HepG2 (cell line): Measurements from ENCODE around the gene SIRT5. TPM values are rescaled to one million over a fixed set of nuclear protein-coding genes. Genes with fewer than 3 reads are reported as not detected.

Source experiments
- ATAC-seq: fragments of 200-7000 bp; cut with Tn5 transposase; 3 replicates; pipeline ENCODE4 v1.9.1; 2020; ENCODE audit warnings: mild to moderate bottlenecking, moderate library complexity
- Bru-seq: library from RNA; stranded (reverse); fragments of 400-500 nt; gene quantifications from one replicate; lab custom pipeline; 2021; lab: Mats Ljungman, UMichigan
- BruChase-seq, 2 experiments: library from RNA; stranded (reverse); fragments of 400-500 nt; gene quantifications; one replicate each; lab custom pipeline; 2021; lab: Mats Ljungman, UMichigan
- BruUV-seq: library from RNA; stranded (reverse); fragments of 400-500 nt; replicated peaks from 2 replicates; lab custom pipeline; 2021; lab: Mats Ljungman, UMichigan
- CTCF ChIA-PET: fragments of 300-600 bp; formaldehyde crosslinking; extraction: SDS; loops from one replicate; lab custom pipeline; 2021; ENCODE audit warnings: low total read pairs, inconsistent platforms, low intra/inter-chr PET ratio; lab: Yijun Ruan, JAX
- POLR2A ChIA-PET: fragments of 350-600 bp; sonication (Branson Sonifier 250); formaldehyde crosslinking; loops from one replicate; lab custom pipeline; 2020; ENCODE audit warnings: antibody characterized with exemption, inconsistent platforms; lab: Yijun Ruan, JAX
- DNase-seq: peaks from one replicate; pipeline ENCODE4 v3.0.0-alpha.2; 2015; ENCODE audit warnings: low spot score
- FAIRE-seq: peaks from 3 replicates; lab custom pipeline; 2011; peaks lifted over from hg19 to GRCh38; lab: Jason Lieb, UNC
- H2AFZ ChIP-seq: one replicate; pipeline ENCODE4 v1.6.1; 2011; ENCODE audit warnings: low read length, inconsistent platforms
- H3K27ac ChIP-seq: fragments of 300-600 bp; 3 replicates; pipeline ENCODE4 v1.8.0; 2011; ENCODE audit warnings: mixed run types, mild to moderate bottlenecking, mixed read lengths, low read length, inconsistent platforms; ENCODE audit not compliant: insufficient read depth; ENCODE audit errors: extremely low read length
- H3K27me3 ChIP-seq, 2 experiments: fragments of 200-600 bp in 1 of 2; 2 replicates in 1 of 2; 3 replicates in 1 of 2; pipeline versions ENCODE4 v1.6.0 to v1.8.0; 2011; ENCODE audit warnings: low read length in 2 of 2, mild to moderate bottlenecking in 2 of 2, moderate library complexity in 2 of 2, inconsistent platforms in 1 of 2; ENCODE audit not compliant: insufficient read depth in 2 of 2, control insufficient read depth in 1 of 2
- H3K36me3 ChIP-seq, 2 experiments: fragments of 200-600 bp in 1 of 2; replicated peaks in 1 of 2; 2 replicates in 1 of 2; 3 replicates in 1 of 2; pipeline versions ENCODE4 v1.5.1 to v1.8.0; 2011; ENCODE audit warnings: low read length in 2 of 2, inconsistent platforms in 1 of 2; ENCODE audit not compliant: insufficient read depth in 2 of 2, control insufficient read depth in 1 of 2
- H3K4me1 ChIP-seq: 2 replicates; pipeline ENCODE4 v1.5.1; 2012; ENCODE audit warnings: low read length, inconsistent platforms; ENCODE audit not compliant: insufficient read depth
- H3K4me2 ChIP-seq: 2 replicates; pipeline ENCODE4 v1.6.0; 2011; ENCODE audit warnings: low read depth, low read length, inconsistent platforms
- H3K4me3 ChIP-seq, 3 experiments: fragments of 200-600 bp in 1 of 3; sonication (generic), shearing (Covaris generic) in 1 of 3; replicated peaks in 1 of 3; 2 replicates each; pipeline ENCODE4 v1.5.1; 2011 to 2016; ENCODE audit warnings: low read length in 3 of 3, inconsistent platforms in 2 of 3, low read depth in 2 of 3, mild to moderate bottlenecking in 2 of 3, control low read depth in 1 of 3, mixed read lengths in 1 of 3; ENCODE audit not compliant: insufficient read depth in 1 of 3
- H3K79me2 ChIP-seq: one replicate; pipeline ENCODE4 v1.6.1; 2011; ENCODE audit warnings: low read length, inconsistent platforms; ENCODE audit not compliant: insufficient read depth
- H3K9ac ChIP-seq: 2 replicates; pipeline ENCODE4 v1.6.0; 2011; ENCODE audit warnings: mild to moderate bottlenecking, low read depth, low read length, inconsistent platforms; ENCODE audit not compliant: insufficient read depth
- H3K9me3 ChIP-seq: 2 replicates; pipeline ENCODE4 v1.5.1; 2012; ENCODE audit warnings: mild to moderate bottlenecking, low read length
- H4K20me1 ChIP-seq: 2 replicates; pipeline ENCODE4 v1.6.0; 2011; ENCODE audit warnings: inconsistent platforms, mild to moderate bottlenecking, low read length, moderate library complexity; ENCODE audit not compliant: insufficient read depth
- BRD4 ChIP-seq: sonication (generic); formaldehyde crosslinking; IDR thresholded peaks from 2 replicates; pipeline ENCODE4 v1.4.0; 2020; ENCODE audit warnings: missing genetic modification reagents
- DNMT1 ChIP-seq: sonication (generic); formaldehyde crosslinking; IDR thresholded peaks from 2 replicates; pipeline ENCODE4 v1.5.1; 2020; ENCODE audit warnings: mild to moderate bottlenecking, missing genetic modification reagents
- FOXK2 ChIP-seq: fragments of 450-650 bp; IDR thresholded peaks from 2 replicates; pipeline ENCODE4 v1.6.1; 2016
- HNRNPK ChIP-seq: fragments of 200-400 bp; formaldehyde crosslinking; IDR thresholded peaks from 2 replicates; pipeline ENCODE4 v1.6.1; 2018; ENCODE audit warnings: low read length, low read depth, moderate library complexity, mild to moderate bottlenecking; ENCODE audit not compliant: poor library complexity, severe bottlenecking
- PRPF4 ChIP-seq: fragments of 200-400 bp; formaldehyde crosslinking; IDR thresholded peaks from 2 replicates; pipeline ENCODE4 v1.6.1; 2016; ENCODE audit warnings: low read length, low read depth; ENCODE audit not compliant: poor library complexity, severe bottlenecking
- SSRP1 ChIP-seq: IDR thresholded peaks from 2 replicates; pipeline ENCODE4 v1.6.1; 2016; ENCODE audit warnings: control low read depth
- TBP ChIP-seq: sonication (generic); formaldehyde crosslinking; IDR thresholded peaks from 2 replicates; pipeline ENCODE4 v1.5.0; 2020; ENCODE audit warnings: missing genetic modification reagents
- ZNF414 ChIP-seq: sonication (generic); formaldehyde crosslinking; IDR thresholded peaks from 2 replicates; pipeline ENCODE4 v1.5.0; 2020; ENCODE audit warnings: missing genetic modification reagents
- WGBS: methylation state at CpG from one replicate; pipeline ENCODE4 v1.1.6; 2017; ENCODE audit warnings: low lambda C conversion rate; 5-methylcytosine and 5-hydroxymethylcytosine counted together
- in situ Hi-C: cut with HindIII; loops from 2 replicates; pipeline ENCODE4 v1.10.0; 2017; ENCODE audit warnings: low pct_unique_long_range_greater_than_20kb; ENCODE audit not compliant: extremely low pct_ligation_motif_present
- intact Hi-C: fragments of 100-400 bp; cut with micrococcal nuclease; formaldehyde crosslinking; loops from one replicate; pipeline ENCODE4 v1.10.0; 2022; ENCODE audit not compliant: unreplicated experiment
- long read RNA-seq, 2 experiments: library from RNA in 1 of 2; library from polyadenylated mRNA in 1 of 2; stranded (forward) in 1 of 2; unstranded in 1 of 2; transcript quantifications; one replicate each; pipeline ENCODE4 v2.0.0, GENCODE V29; 2019 to 2022
- polyA minus RNA-seq, 3 experiments: library from RNA; depleted of rRNA, polyadenylated mRNA; stranded (reverse); fragments of >200 nt; gene quantifications; 2 replicates each; pipeline ENCODE4 v1.2.3, GENCODE V29; 2011; ENCODE audit warnings: low replicate concordance in 1 of 3
- polyA plus RNA-seq, 8 experiments: library from polyadenylated mRNA; depleted of rRNA in 3 of 8; stranded (reverse) in 7 of 8; unstranded in 1 of 8; fragments of >200 nt; fragmentation: Illumina TruSeq in 4 of 8; extraction: Trizol in 4 of 8; gene quantifications; 2 replicates each; pipeline versions ENCODE4 v1.2.1 to v1.2.3, GENCODE V29; 2011 to 2016; ENCODE audit warnings: low read depth in 4 of 8, missing spikeins in 1 of 8, mixed read lengths in 1 of 8; ENCODE audit not compliant: insufficient read depth in 1 of 8
- total RNA-seq, 5 experiments: library from RNA; depleted of rRNA; stranded (reverse); fragments of >200 nt; fragmentation: Illumina TruSeq; extraction: Trizol; gene quantifications; 2 replicates each; pipeline ENCODE4 v1.2.3, GENCODE V29; 2016; ENCODE audit warnings: low read depth in 1 of 5
- TF ChIP-seq, protein P1 (sequence below), 2 experiments: IDR thresholded peaks; 2 replicates each; pipeline ENCODE4 v1.6.1; 2011 to 2012; ENCODE audit warnings: low read length in 2 of 2, borderline replicate concordance in 1 of 2, low read depth in 1 of 2, mild to moderate bottlenecking in 1 of 2, moderate library complexity in 1 of 2

The SIRT5 gene
- total RNA-seq (2016; rRNA removed; fragmentation: Illumina TruSeq; extraction: Trizol) (16.6 and 21.8 TPM in 2 replicates), polyA plus RNA-seq (2011; rRNA removed) (13.4 and 14.1 TPM in 2 replicates), polyA minus RNA-seq (2011; rRNA and poly(A)+ RNA removed; ENCODE audit: low replicate concordance) (5.4 and 6.8 TPM in 2 replicates), Bru-seq, nascent RNA (percentile 70 among the genes with signal in this experiment), BruChase-seq, experiment 1, labeled RNA remaining after a 6-hour chase (percentile 67 among the genes with signal in this experiment), BruChase-seq, experiment 2, labeled RNA remaining after a 2-hour chase (percentile 68 among the genes with signal in this experiment)
- 21.9 and 28.4 TPM in 2 replicates for total RNA-seq (2016; cell fraction: cytosol; rRNA removed; fragmentation: Illumina TruSeq; extraction: Trizol; ENCODE audit: low read depth)
- 17.2 TPM in 2 replicates for total RNA-seq (2016; cell fraction: insoluble cytoplasmic fraction; rRNA removed; fragmentation: Illumina TruSeq; extraction: Trizol)
- total RNA-seq (2016; cell fraction: membrane; rRNA removed; fragmentation: Illumina TruSeq; extraction: Trizol), result 17.8 and 18.2 TPM in 2 replicates
- total RNA-seq (2016; cell fraction: nucleus; rRNA removed; fragmentation: Illumina TruSeq; extraction: Trizol), result 13.1 and 16.9 TPM in 2 replicates
- 8.8 and 9.0 TPM in 2 replicates for polyA plus RNA-seq (2011; cell fraction: cytosol; rRNA removed)
- polyA plus RNA-seq (2011; cell fraction: nucleus; rRNA removed), result 20.2 and 21.9 TPM in 2 replicates
- polyA plus RNA-seq (2012), result 10.3 and 16.7 TPM in 2 replicates
- 4.9 and 5.9 TPM in 2 replicates for polyA plus RNA-seq (2016; cell fraction: cytosol; fragmentation: Illumina TruSeq; extraction: Trizol; ENCODE audit: low read depth)
- 19.7 and 19.8 TPM in 2 replicates for polyA plus RNA-seq (2016; cell fraction: insoluble cytoplasmic fraction; fragmentation: Illumina TruSeq; extraction: Trizol; ENCODE audit: low read depth)
- polyA plus RNA-seq (2016; cell fraction: membrane; fragmentation: Illumina TruSeq; extraction: Trizol; ENCODE audit: low read depth), result 8.4 and 10.3 TPM in 2 replicates
- 27.2 and 27.6 TPM in 2 replicates for polyA plus RNA-seq (2016; cell fraction: nucleus; fragmentation: Illumina TruSeq; extraction: Trizol; ENCODE audit: insufficient read depth, low read depth)
- 6.1 and 6.7 TPM in 2 replicates for polyA minus RNA-seq (2011; cell fraction: cytosol; rRNA and poly(A)+ RNA removed)
- polyA minus RNA-seq (2011; cell fraction: nucleus; rRNA and poly(A)+ RNA removed), result 16.8 and 17.6 TPM in 2 replicates
- long read RNA-seq, experiment 1, partial matches to known transcripts, result 2 of 17 reads
- long read RNA-seq, experiment 1, other reads (novel, unspliced or antisense), result 14 of 17 reads
- long read RNA-seq, experiment 2, partial matches to known transcripts, result 18 of 33 reads
- long read RNA-seq, experiment 2, other reads (novel, unspliced or antisense), result 12 of 33 reads

GRCh38 chr6:13574571-13575376 lies at the start of gene SIRT5:
SIRT5 (plus strand) TSS chr6:13574601; CDS start chr6:13584111, 9,510 bp downstream.
- H2AFZ ChIP-seq, result no peak within 1 kb of the TSS
- intact Hi-C loops (loop anchor here (1.0 to 5.0 kb wide), 5 partner anchors 31 to 238 kb away; partner anchors contain the start of genes MCUR1 and NOL7), in situ Hi-C loops (loop anchor here (5.0 kb wide), 1 partner anchor 43 kb away; the partner anchor contains the start of gene NOL7)
- no peaks in the 10 kb centered on the region; a peak in 1 of 5 replicates for H3K36me3 ChIP-seq
- peaks cover 34% of the 10 kb centered on the region for H3K4me1 ChIP-seq
- peak within 1 kb of the TSS; percentile 87 to 94 (median 88) for H3K4me3 ChIP-seq
- no peaks in the 10 kb centered on the region for H4K20me1 ChIP-seq
- FAIRE-seq, result no peak
- H3K9me3 ChIP-seq, result no peaks in the 10 kb centered on the region
- peaks cover 25% of the 10 kb centered on the region for H3K79me2 ChIP-seq
- H3K9ac ChIP-seq, result peak within 1 kb of the TSS; percentile 98
- peak; percentile 89 for ATAC-seq
- ChIA-PET POLR2A (interaction anchor here (0.6 to 4.7 kb wide), 38 partner anchors 9 to 285 kb away, joined by 3 to 119 read pairs (median 4); partner anchors contain the start of genes GFOD1, MCUR1, NOL7 and RANBP9), CTCF (interaction anchor here (2.0 kb wide), 1 partner anchor 30 kb away, joined by 7 read pairs; no protein-coding TSS in a partner anchor)
- peak within 1 kb of the TSS; percentile 99 for H3K27ac ChIP-seq
- no peaks in the 10 kb centered on the region for H3K27me3 ChIP-seq
- under 1% methylated on average over 31 of the region's 52 CpGs for WGBS
- H3K4me2 ChIP-seq, result peak within 1 kb of the TSS; percentile 100
- BruUV-seq, result no TSS peak
- DNase-seq, result peak; percentile 94
- TF ChIP-seq, protein P1, sequence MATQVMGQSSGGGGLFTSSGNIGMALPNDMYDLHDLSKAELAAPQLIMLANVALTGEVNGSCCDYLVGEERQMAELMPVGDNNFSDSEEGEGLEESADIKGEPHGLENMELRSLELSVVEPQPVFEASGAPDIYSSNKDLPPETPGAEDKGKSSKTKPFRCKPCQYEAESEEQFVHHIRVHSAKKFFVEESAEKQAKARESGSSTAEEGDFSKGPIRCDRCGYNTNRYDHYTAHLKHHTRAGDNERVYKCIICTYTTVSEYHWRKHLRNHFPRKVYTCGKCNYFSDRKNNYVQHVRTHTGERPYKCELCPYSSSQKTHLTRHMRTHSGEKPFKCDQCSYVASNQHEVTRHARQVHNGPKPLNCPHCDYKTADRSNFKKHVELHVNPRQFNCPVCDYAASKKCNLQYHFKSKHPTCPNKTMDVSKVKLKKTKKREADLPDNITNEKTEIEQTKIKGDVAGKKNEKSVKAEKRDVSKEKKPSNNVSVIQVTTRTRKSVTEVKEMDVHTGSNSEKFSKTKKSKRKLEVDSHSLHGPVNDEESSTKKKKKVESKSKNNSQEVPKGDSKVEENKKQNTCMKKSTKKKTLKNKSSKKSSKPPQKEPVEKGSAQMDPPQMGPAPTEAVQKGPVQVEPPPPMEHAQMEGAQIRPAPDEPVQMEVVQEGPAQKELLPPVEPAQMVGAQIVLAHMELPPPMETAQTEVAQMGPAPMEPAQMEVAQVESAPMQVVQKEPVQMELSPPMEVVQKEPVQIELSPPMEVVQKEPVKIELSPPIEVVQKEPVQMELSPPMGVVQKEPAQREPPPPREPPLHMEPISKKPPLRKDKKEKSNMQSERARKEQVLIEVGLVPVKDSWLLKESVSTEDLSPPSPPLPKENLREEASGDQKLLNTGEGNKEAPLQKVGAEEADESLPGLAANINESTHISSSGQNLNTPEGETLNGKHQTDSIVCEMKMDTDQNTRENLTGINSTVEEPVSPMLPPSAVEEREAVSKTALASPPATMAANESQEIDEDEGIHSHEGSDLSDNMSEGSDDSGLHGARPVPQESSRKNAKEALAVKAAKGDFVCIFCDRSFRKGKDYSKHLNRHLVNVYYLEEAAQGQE (IDR thresholded peaks at IDR 0.05; ENCODE audit: borderline replicate concordance in 1 of 2, low read depth in 1 of 2, low read length in 2 of 2), result peak in 1 of 2 experiments; percentile 47; a peak in 1 of 4 replicates
- TF ChIP-seq BRD4 (CRISPR knock-in tag), result peak; percentile 90; the same call in 1 of the 2 replicates
- peak; percentile 72 for TF ChIP-seq HNRNPK
- TF ChIP-seq PRPF4, result no peak
- TF ChIP-seq SSRP1, result 0 out of 2 replicates have a peak, but pooled peaks have one; percentile 30
- peak; percentile 68; the same call in 1 of the 2 replicates for TF ChIP-seq ZNF414
- no peak for TF ChIP-seq FOXK2
- no peak for TF ChIP-seq TBP (CRISPR knock-in tag)
- peak; percentile 88 for TF ChIP-seq DNMT1 (CRISPR knock-in tag)
